H9 (cell line): ENCODE results near the gene TOMM22. TPM values are rescaled to one million over a fixed set of nuclear protein-coding genes. Genes with fewer than 3 reads are reported as not detected.

Experiments
- DNase-seq: peaks from one replicate; pipeline ENCODE4 v3.0.0-alpha.2; 2017
- H2AFZ ChIP-seq: one replicate; pipeline ENCODE4 v1.6.1; 2013; ENCODE audit warnings: mild to moderate bottlenecking, low read length, control low read depth, moderate library complexity
- H2AK5ac ChIP-seq: 2 replicates; pipeline ENCODE4 v1.6.1; 2013; ENCODE audit warnings: low read length, control low read depth, mixed read lengths; ENCODE audit not compliant: insufficient read length
- H2BK120ac ChIP-seq: one replicate; pipeline ENCODE4 v1.6.1; 2013; ENCODE audit warnings: low read depth, mild to moderate bottlenecking, low read length, control low read depth, inconsistent platforms; ENCODE audit not compliant: poor library complexity, severe bottlenecking
- H2BK12ac ChIP-seq: 2 replicates; pipeline ENCODE4 v1.6.1; 2013; ENCODE audit warnings: low read length, control low read depth, mixed read lengths, low read depth; ENCODE audit not compliant: insufficient read length
- H2BK15ac ChIP-seq: 2 replicates; pipeline ENCODE4 v1.6.1; 2013; ENCODE audit warnings: low read depth, low read length, control low read depth
- H2BK20ac ChIP-seq: one replicate; pipeline ENCODE4 v1.6.1; 2013; ENCODE audit warnings: low read depth, mild to moderate bottlenecking, low read length, control low read depth, inconsistent platforms; ENCODE audit not compliant: poor library complexity, severe bottlenecking
- H2BK5ac ChIP-seq: 2 replicates; pipeline ENCODE4 v1.6.1; 2013; ENCODE audit warnings: low read length, control low read depth, mixed read lengths; ENCODE audit not compliant: insufficient read length
- H3K14ac ChIP-seq: 2 replicates; pipeline ENCODE4 v1.6.1; 2013; ENCODE audit warnings: low read length, control low read depth; ENCODE audit not compliant: insufficient read depth
- H3K18ac ChIP-seq: 2 replicates; pipeline ENCODE4 v1.6.1; 2013; ENCODE audit warnings: low read depth, mild to moderate bottlenecking, mixed read lengths, low read length, control low read depth; ENCODE audit not compliant: insufficient read length
- H3K23ac ChIP-seq: 2 replicates; pipeline ENCODE4 v1.6.1; 2013; ENCODE audit warnings: low read length, control low read depth, mixed read lengths, low read depth; ENCODE audit not compliant: insufficient read length
- H3K23me2 ChIP-seq: 2 replicates; pipeline ENCODE4 v1.6.1; 2013; ENCODE audit warnings: low read depth, mild to moderate bottlenecking, mixed read lengths, low read length, control low read depth; ENCODE audit not compliant: insufficient read length, poor library complexity, severe bottlenecking
- H3K27ac ChIP-seq: 2 replicates; pipeline ENCODE4 v1.5.1; 2013; ENCODE audit warnings: low read length, control low read depth, mixed read lengths, low read depth; ENCODE audit not compliant: insufficient read length
- H3K27me3 ChIP-seq: 2 replicates; pipeline ENCODE4 v1.6.1; 2013; ENCODE audit warnings: low read length, control low read depth, inconsistent platforms; ENCODE audit not compliant: insufficient read depth
- H3K4ac ChIP-seq: 2 replicates; pipeline ENCODE4 v1.6.1; 2013; ENCODE audit warnings: low read depth, mild to moderate bottlenecking, control low read depth, inconsistent platforms, low read length, moderate library complexity
- H3K4me1 ChIP-seq: 2 replicates; pipeline ENCODE4 v1.6.1; 2013; ENCODE audit warnings: low read length, control low read depth, inconsistent platforms; ENCODE audit not compliant: insufficient read depth
- H3K4me2 ChIP-seq: 2 replicates; pipeline ENCODE4 v1.6.1; 2013; ENCODE audit warnings: low read length, control low read depth, mixed read lengths; ENCODE audit not compliant: insufficient read length, insufficient read depth
- H3K56ac ChIP-seq: 2 replicates; pipeline ENCODE4 v1.6.1; 2013; ENCODE audit warnings: low read depth, mild to moderate bottlenecking, mixed read lengths, low read length, control low read depth; ENCODE audit not compliant: insufficient read length
- H3K79me1 ChIP-seq: 2 replicates; pipeline ENCODE4 v1.6.1; 2013; ENCODE audit warnings: low read depth, mild to moderate bottlenecking, moderate library complexity, low read length, control low read depth, inconsistent platforms; ENCODE audit not compliant: insufficient read depth, poor library complexity, severe bottlenecking
- H3K79me2 ChIP-seq: 2 replicates; pipeline ENCODE4 v1.6.1; 2013; ENCODE audit warnings: low read length, control low read depth, inconsistent platforms; ENCODE audit not compliant: insufficient read depth
- H3K9ac ChIP-seq: 2 replicates; pipeline ENCODE4 v1.6.1; 2013; ENCODE audit warnings: low read length, control low read depth, mixed read lengths; ENCODE audit not compliant: insufficient read length; ENCODE audit errors: extremely low read depth
- H3K9me3 ChIP-seq: one replicate; pipeline ENCODE4 v1.6.1; 2013; ENCODE audit warnings: low read depth, low read length, inconsistent platforms; ENCODE audit not compliant: control insufficient read depth
- H3T11ph ChIP-seq: one replicate; pipeline ENCODE4 v1.6.1; 2013; ENCODE audit warnings: mild to moderate bottlenecking, low read length, control low read depth, inconsistent platforms
- H4K20me1 ChIP-seq: one replicate; pipeline ENCODE4 v1.6.1; 2013; ENCODE audit not compliant: control insufficient read depth, insufficient read length, insufficient read depth
- H4K5ac ChIP-seq: 2 replicates; pipeline ENCODE4 v1.6.1; 2013; ENCODE audit warnings: low read depth, mild to moderate bottlenecking, mixed read lengths, low read length, control low read depth; ENCODE audit not compliant: insufficient read length
- H4K8ac ChIP-seq: replicated peaks from 2 replicates; pipeline ENCODE4 v1.6.1; 2013; ENCODE audit warnings: low read length, control low read depth, mixed read lengths, low read depth; ENCODE audit not compliant: insufficient read length
- H4K91ac ChIP-seq: 2 replicates; pipeline ENCODE4 v1.6.1; 2013; ENCODE audit warnings: low read depth, mild to moderate bottlenecking, moderate library complexity, mixed read lengths, low read length, control low read depth; ENCODE audit not compliant: insufficient read length
- H3K27ac Mint-ChIP-seq, 3 experiments: 2 replicates in 2 of 3; 3 replicates in 1 of 3; pipeline ENCODE4 v1.8.0; 2020 to 2021; ENCODE audit warnings: mixed read lengths in 3 of 3, mild to moderate bottlenecking in 1 of 3, moderate library complexity in 1 of 3
- H3K27me3 Mint-ChIP-seq: 2 replicates; pipeline ENCODE4 v1.8.0; 2021; ENCODE audit warnings: low read depth, mild to moderate bottlenecking, moderate library complexity, mixed read lengths
- H3K36me3 Mint-ChIP-seq, 3 experiments: 2 replicates in 2 of 3; 3 replicates in 1 of 3; pipeline ENCODE4 v1.8.0; 2020 to 2021; ENCODE audit warnings: low read depth in 3 of 3, mixed read lengths in 3 of 3; ENCODE audit not compliant: insufficient read depth in 1 of 3
- H3K4me1 Mint-ChIP-seq, 2 experiments: 2 replicates each; pipeline ENCODE4 v1.8.0; 2020; ENCODE audit warnings: mixed read lengths in 2 of 2
- H3K4me3 Mint-ChIP-seq, 2 experiments: 2 replicates in 1 of 2; 3 replicates in 1 of 2; pipeline ENCODE4 v1.8.0; 2020 to 2021; ENCODE audit warnings: mild to moderate bottlenecking in 2 of 2, mixed read lengths in 2 of 2, moderate library complexity in 1 of 2
- H3K9me3 Mint-ChIP-seq, 2 experiments: 2 replicates in 1 of 2; 3 replicates in 1 of 2; pipeline ENCODE4 v1.8.0; 2020; ENCODE audit warnings: mild to moderate bottlenecking in 2 of 2, mixed read lengths in 2 of 2, moderate library complexity in 1 of 2
- WGBS: extraction: QIAGEN DNeasy Blood & Tissue Kit; methylation state at CpG from one replicate; pipeline ENCODE4 v1.1.7; 2013; ENCODE audit warnings: missing lambda C conversion rate, low lambda C conversion rate, mixed read lengths; ENCODE audit not compliant: insufficient read length; ENCODE audit errors: extremely low coverage; 5-methylcytosine and 5-hydroxymethylcytosine counted together
- total RNA-seq: library from RNA; stranded (reverse); gene quantifications from 2 replicates; pipeline ENCODE4 v1.2.1, GENCODE V29; 2021
- TF ChIP-seq, protein P1 (sequence below): fragments of 200-600 bp; sonication (generic); conservative IDR thresholded peaks from 3 replicates; pipeline ENCODE4 v1.8.0; 2021; ENCODE audit warnings: antibody characterized with exemption, mild to moderate bottlenecking

The TOMM22 gene
- total RNA-seq, 1 experiment from 2014 or later: 128 TPM

DNA sequence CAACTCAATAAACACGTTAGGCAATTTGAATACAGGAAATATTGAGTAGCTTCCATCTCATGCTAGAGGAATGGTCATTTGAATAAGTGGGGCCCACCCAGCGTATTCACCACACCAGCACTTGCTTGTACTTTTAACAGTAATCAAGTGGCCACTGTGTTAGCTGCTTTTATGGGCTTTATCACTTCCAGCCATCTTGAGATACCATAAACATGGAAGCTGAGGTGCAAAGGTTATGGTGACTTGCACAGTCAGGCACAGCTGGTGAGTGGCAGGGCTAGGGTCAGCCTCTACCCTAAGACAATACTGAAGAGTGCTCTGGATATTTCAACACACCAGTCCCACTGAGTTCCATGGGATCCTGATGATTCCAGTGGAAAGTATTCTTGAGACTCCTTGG, 12.3 kb downstream of the TOMM22 start:
- no peak for DNase-seq
- no peak overlapping the region for H3K27ac ChIP-seq
- H3K4me2 ChIP-seq: no peak overlapping the region
- H3T11ph ChIP-seq: no peak overlapping the region
- no peak overlapping the region for H3K56ac ChIP-seq
- H2BK5ac ChIP-seq: no peak overlapping the region
- no peak overlapping the region for H4K8ac ChIP-seq
- Mint-ChIP-seq H3K4me3 (no peak overlapping the region), H3K27ac (no peak overlapping the region), H3K36me3 (peaks cover 7 to 41% (median 37%) of the 10 kb centered on the region in 3 experiments; a peak in 6 of 7 replicates), H3K4me1 (peaks cover 24 to 25% of the 10 kb centered on the region in 2 experiments), H3K9me3 (no peaks in the 10 kb centered on the region), H3K27me3 (no peaks in the 10 kb centered on the region)
- no peak overlapping the region for H3K23ac ChIP-seq
- no peak overlapping the region for H2BK20ac ChIP-seq
- no peak overlapping the region for H4K91ac ChIP-seq
- H3K79me2 ChIP-seq: peaks cover under 1% of the 10 kb centered on the region; the same call in 1 of the 2 replicates
- H3K23me2 ChIP-seq: no peaks in the 10 kb centered on the region
- H3K18ac ChIP-seq: no peak overlapping the region
- no CpG with 5 or more reads among the region's 2 CpGs for WGBS
- H4K20me1 ChIP-seq: no peaks in the 10 kb centered on the region
- no peaks in the 10 kb centered on the region for H3K9me3 ChIP-seq
- H2BK12ac ChIP-seq: no peak overlapping the region
- H2BK15ac ChIP-seq: no peak overlapping the region
- H4K5ac ChIP-seq: no peak overlapping the region
- peaks cover 3% of the 10 kb centered on the region for H3K79me1 ChIP-seq
- H3K27me3 ChIP-seq: no peaks in the 10 kb centered on the region
- peaks cover 2% of the 10 kb centered on the region for H3K4me1 ChIP-seq
- TF ChIP-seq, protein P1, sequence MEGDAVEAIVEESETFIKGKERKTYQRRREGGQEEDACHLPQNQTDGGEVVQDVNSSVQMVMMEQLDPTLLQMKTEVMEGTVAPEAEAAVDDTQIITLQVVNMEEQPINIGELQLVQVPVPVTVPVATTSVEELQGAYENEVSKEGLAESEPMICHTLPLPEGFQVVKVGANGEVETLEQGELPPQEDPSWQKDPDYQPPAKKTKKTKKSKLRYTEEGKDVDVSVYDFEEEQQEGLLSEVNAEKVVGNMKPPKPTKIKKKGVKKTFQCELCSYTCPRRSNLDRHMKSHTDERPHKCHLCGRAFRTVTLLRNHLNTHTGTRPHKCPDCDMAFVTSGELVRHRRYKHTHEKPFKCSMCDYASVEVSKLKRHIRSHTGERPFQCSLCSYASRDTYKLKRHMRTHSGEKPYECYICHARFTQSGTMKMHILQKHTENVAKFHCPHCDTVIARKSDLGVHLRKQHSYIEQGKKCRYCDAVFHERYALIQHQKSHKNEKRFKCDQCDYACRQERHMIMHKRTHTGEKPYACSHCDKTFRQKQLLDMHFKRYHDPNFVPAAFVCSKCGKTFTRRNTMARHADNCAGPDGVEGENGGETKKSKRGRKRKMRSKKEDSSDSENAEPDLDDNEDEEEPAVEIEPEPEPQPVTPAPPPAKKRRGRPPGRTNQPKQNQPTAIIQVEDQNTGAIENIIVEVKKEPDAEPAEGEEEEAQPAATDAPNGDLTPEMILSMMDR: no peak
- no peak overlapping the region for H2AK5ac ChIP-seq
- no peak overlapping the region for H2BK120ac ChIP-seq
- H3K9ac ChIP-seq: no peak overlapping the region
- H2AFZ ChIP-seq: no peak overlapping the region
- H3K4ac ChIP-seq: no peak overlapping the region
- no peak overlapping the region for H3K14ac ChIP-seq
